ENCODE measurements around the gene MIEF2.
"Not testable (repeated sequence)": the region's sequence is repeated elsewhere in the genome, so short reads cannot be mapped to it uniquely, and the experiment has no call there.

MIEF2 gene

GRCh38 chr17:18300725-18301480, 40.4 kb downstream of the MIEF2 start:
- H3K27me3 ChIP-seq (ENCODE audit: control insufficient read depth, insufficient read depth, low read length), result no peaks in the 10 kb centered on the region
- H3K27ac ChIP-seq (ENCODE audit: low read depth, low read length), result no peak overlapping the region
- no peaks in the 10 kb centered on the region for H3K4me1 ChIP-seq (ENCODE audit: control insufficient read depth, insufficient read depth, low read length)
- H3K9ac ChIP-seq (ENCODE audit: low read length), result no peak overlapping the region
- no peak overlapping the region for H3K4me3 ChIP-seq (ENCODE audit: low read depth, low read length)
- peaks cover 71% of the 10 kb centered on the region for H3K36me3 ChIP-seq (ENCODE audit: control insufficient read depth, insufficient read depth, low read length)
- H3K9me3 ChIP-seq (ENCODE audit: control insufficient read depth, insufficient read depth, low read depth, low read length), result no peaks in the 10 kb centered on the region; the same call in 1 of the 2 replicates

GRCh38 chr17:18303206-18303605, 42.7 kb downstream of the MIEF2 start:
- not testable (repeated sequence) for H3K4me1 ChIP-seq (ENCODE audit: control insufficient read depth, insufficient read depth, low read length); H3K4me3 ChIP-seq (ENCODE audit: low read depth, low read length); H3K27me3 ChIP-seq (ENCODE audit: control insufficient read depth, insufficient read depth, low read length); H3K9ac ChIP-seq (ENCODE audit: low read length); H3K9me3 ChIP-seq (ENCODE audit: control insufficient read depth, insufficient read depth, low read depth, low read length); H3K27ac ChIP-seq (ENCODE audit: low read depth, low read length)
- peaks cover 83% of the 10 kb centered on the region for H3K36me3 ChIP-seq (ENCODE audit: control insufficient read depth, insufficient read depth, low read length)

- Histone ChIP-seq H3K27ac (ENCODE audit: low read depth, low read length) (no peak overlapping the region), H3K36me3 (ENCODE audit: control insufficient read depth, insufficient read depth, low read length) (peaks cover 79% of the 10 kb centered on the region), H3K27me3 (ENCODE audit: control insufficient read depth, insufficient read depth, low read length) (no peaks in the 10 kb centered on the region), H3K4me1 (ENCODE audit: control insufficient read depth, insufficient read depth, low read length) (peaks cover 6% of the 10 kb centered on the region; the same call in 1 of the 2 replicates), H3K9me3 (ENCODE audit: control insufficient read depth, insufficient read depth, low read depth, low read length) (no peaks in the 10 kb centered on the region), H3K9ac (ENCODE audit: low read length) (no peak overlapping the region), H3K4me3 (ENCODE audit: low read depth, low read length) (no peak overlapping the region)
These were observed 48.7 kb downstream of the MIEF2 start for GRCh38 chr17:18309202-18309601.

- no peaks in the 10 kb centered on the region for H3K27me3 ChIP-seq (ENCODE audit: control insufficient read depth, insufficient read depth, low read length)
- peaks cover 19% of the 10 kb centered on the region for H3K4me1 ChIP-seq (ENCODE audit: control insufficient read depth, insufficient read depth, low read length)
- H3K9ac ChIP-seq (ENCODE audit: low read length), result peak overlapping the region; percentile 92
- peaks cover 52% of the 10 kb centered on the region for H3K36me3 ChIP-seq (ENCODE audit: control insufficient read depth, insufficient read depth, low read length)
- no peaks in the 10 kb centered on the region for H3K9me3 ChIP-seq (ENCODE audit: control insufficient read depth, insufficient read depth, low read depth, low read length)
- peak overlapping the region; percentile 87; the same call in 1 of the 2 replicates for H3K27ac ChIP-seq (ENCODE audit: low read depth, low read length)
- H3K4me3 ChIP-seq (ENCODE audit: low read depth, low read length), result peak overlapping the region; percentile 90
These were observed 53.7 kb downstream of the MIEF2 start for GRCh38 chr17:18314059-18314730.

GRCh38 chr17:18314731-18315561, 54.5 kb downstream of the MIEF2 start, which contains the start of the genes SMCR8 and TOP3A:
SMCR8 (plus strand) TSS chr17:18315293; CDS start chr17:18315790, 497 bp downstream.
TOP3A (minus strand) TSS chr17:18314994; CDS start chr17:18314778, 216 bp downstream.
- H3K36me3 ChIP-seq (ENCODE audit: control insufficient read depth, insufficient read depth, low read length), result peaks cover 50% of the 10 kb centered on the region
- H3K27ac ChIP-seq (ENCODE audit: low read depth, low read length), result peak within 1 kb of the TSS; percentile 87
- peak within 1 kb of the TSS; percentile 92 for H3K9ac ChIP-seq (ENCODE audit: low read length)
- peaks cover 19% of the 10 kb centered on the region for H3K4me1 ChIP-seq (ENCODE audit: control insufficient read depth, insufficient read depth, low read length)
- H3K9me3 ChIP-seq (ENCODE audit: control insufficient read depth, insufficient read depth, low read depth, low read length), result no peaks in the 10 kb centered on the region
- peak within 1 kb of the TSS; percentile 90 for H3K4me3 ChIP-seq (ENCODE audit: low read depth, low read length)
- no peaks in the 10 kb centered on the region for H3K27me3 ChIP-seq (ENCODE audit: control insufficient read depth, insufficient read depth, low read length)

GRCh38 chr17:18315562-18315922, 55.1 kb downstream of the MIEF2 start:
- no peaks in the 10 kb centered on the region for H3K27me3 ChIP-seq (ENCODE audit: control insufficient read depth, insufficient read depth, low read length)
- peaks cover 19% of the 10 kb centered on the region for H3K4me1 ChIP-seq (ENCODE audit: control insufficient read depth, insufficient read depth, low read length)
- no peaks in the 10 kb centered on the region for H3K9me3 ChIP-seq (ENCODE audit: control insufficient read depth, insufficient read depth, low read depth, low read length)
- H3K36me3 ChIP-seq (ENCODE audit: control insufficient read depth, insufficient read depth, low read length), result peaks cover 48% of the 10 kb centered on the region
- peak overlapping the region; percentile 92 for H3K9ac ChIP-seq (ENCODE audit: low read length)
- peak overlapping the region; percentile 87 for H3K27ac ChIP-seq (ENCODE audit: low read depth, low read length)
- H3K4me3 ChIP-seq (ENCODE audit: low read depth, low read length), result peak overlapping the region; percentile 90

GRCh38 chr17:18315961-18316360, 55.5 kb downstream of the MIEF2 start:
- Histone ChIP-seq H3K9ac (ENCODE audit: low read length) (peak overlapping the region; percentile 92), H3K4me3 (ENCODE audit: low read depth, low read length) (peak overlapping the region; percentile 90), H3K9me3 (ENCODE audit: control insufficient read depth, insufficient read depth, low read depth, low read length) (no peaks in the 10 kb centered on the region), H3K36me3 (ENCODE audit: control insufficient read depth, insufficient read depth, low read length) (peaks cover 49% of the 10 kb centered on the region), H3K27me3 (ENCODE audit: control insufficient read depth, insufficient read depth, low read length) (no peaks in the 10 kb centered on the region), H3K27ac (ENCODE audit: low read depth, low read length) (no peak overlapping the region; the same call in 1 of the 2 replicates), H3K4me1 (ENCODE audit: control insufficient read depth, insufficient read depth, low read length) (peaks cover 19% of the 10 kb centered on the region)
